Glutamatergic neuron (in vitro differentiated cells): ENCODE measurements around the gene SPATS2L. TPM values are rescaled to one million over a fixed set of nuclear protein-coding genes. Genes with fewer than 3 reads are reported as not detected.

Experiments used
- DNase-seq: peaks from one replicate; pipeline ENCODE4 v3.0.0; 2022
- H3K27ac Mint-ChIP-seq: one replicate; pipeline ENCODE4 v1.8.0; 2020; ENCODE audit warnings: mild to moderate bottlenecking, mixed read lengths, inconsistent platforms; ENCODE audit not compliant: unreplicated experiment
- H3K27me3 Mint-ChIP-seq: one replicate; pipeline ENCODE4 v1.8.0; 2020; ENCODE audit warnings: mild to moderate bottlenecking, moderate library complexity, mixed read lengths, inconsistent platforms; ENCODE audit not compliant: unreplicated experiment
- H3K36me3 Mint-ChIP-seq: one replicate; pipeline ENCODE4 v1.8.0; 2020; ENCODE audit warnings: mild to moderate bottlenecking, mixed read lengths, inconsistent platforms; ENCODE audit not compliant: unreplicated experiment
- H3K4me1 Mint-ChIP-seq: one replicate; pipeline ENCODE4 v1.8.0; 2020; ENCODE audit warnings: mild to moderate bottlenecking, low read depth, mixed read lengths, inconsistent platforms; ENCODE audit not compliant: unreplicated experiment
- H3K4me3 Mint-ChIP-seq: one replicate; pipeline ENCODE4 v1.8.0; 2020; ENCODE audit warnings: mild to moderate bottlenecking, mixed read lengths, inconsistent platforms; ENCODE audit not compliant: unreplicated experiment
- H3K9me3 Mint-ChIP-seq: one replicate; pipeline ENCODE4 v1.8.0; 2020; ENCODE audit warnings: mild to moderate bottlenecking, moderate library complexity, mixed read lengths, inconsistent platforms; ENCODE audit not compliant: unreplicated experiment
- total RNA-seq: library from RNA; stranded (reverse); fragmentation: NEBNext Ultra II Directional; extraction: Animal tissue kit (Norgen Biotek cat#: 25700); gene quantifications from one replicate; pipeline ENCODE4 v1.2.1, GENCODE V29; 2021; ENCODE audit not compliant: unreplicated experiment
- TF ChIP-seq, protein P1 (sequence below): fragments of 200-600 bp; sonication (generic); IDR thresholded peaks from one replicate; pipeline ENCODE4 v1.5.0; 2021; ENCODE audit not compliant: partially characterized antibody, unreplicated experiment

The SPATS2L gene
- total RNA-seq, 1 donor from 2014 or later = 45.5 TPM

DNA sequence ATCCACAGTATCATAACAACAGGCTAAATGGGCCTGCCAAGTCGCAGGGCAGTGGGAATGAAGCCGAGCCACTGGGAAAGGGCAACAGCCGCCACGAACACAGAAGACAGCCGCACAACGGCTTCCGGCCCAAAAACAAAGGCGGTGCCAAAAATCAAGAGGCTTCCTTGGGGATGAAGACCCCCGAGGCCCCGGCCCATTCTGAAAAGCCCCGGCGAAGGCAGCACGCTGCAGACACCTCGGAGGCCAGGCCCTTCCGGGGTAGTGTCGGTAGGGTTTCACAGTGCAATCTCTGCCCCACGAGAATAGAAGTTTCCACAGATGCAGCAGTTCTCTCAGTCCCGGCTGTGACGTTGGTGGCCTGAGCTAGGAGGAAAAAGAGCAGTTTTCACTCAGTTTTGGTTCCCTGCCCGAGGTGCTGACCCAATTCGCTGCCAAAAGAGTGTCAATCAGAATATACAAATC, 171.2 kb downstream of the SPATS2L start:
- H3K27me3 Mint-ChIP-seq = peaks cover 6% of the 10 kb centered on the region
- TF ChIP-seq, protein P1, sequence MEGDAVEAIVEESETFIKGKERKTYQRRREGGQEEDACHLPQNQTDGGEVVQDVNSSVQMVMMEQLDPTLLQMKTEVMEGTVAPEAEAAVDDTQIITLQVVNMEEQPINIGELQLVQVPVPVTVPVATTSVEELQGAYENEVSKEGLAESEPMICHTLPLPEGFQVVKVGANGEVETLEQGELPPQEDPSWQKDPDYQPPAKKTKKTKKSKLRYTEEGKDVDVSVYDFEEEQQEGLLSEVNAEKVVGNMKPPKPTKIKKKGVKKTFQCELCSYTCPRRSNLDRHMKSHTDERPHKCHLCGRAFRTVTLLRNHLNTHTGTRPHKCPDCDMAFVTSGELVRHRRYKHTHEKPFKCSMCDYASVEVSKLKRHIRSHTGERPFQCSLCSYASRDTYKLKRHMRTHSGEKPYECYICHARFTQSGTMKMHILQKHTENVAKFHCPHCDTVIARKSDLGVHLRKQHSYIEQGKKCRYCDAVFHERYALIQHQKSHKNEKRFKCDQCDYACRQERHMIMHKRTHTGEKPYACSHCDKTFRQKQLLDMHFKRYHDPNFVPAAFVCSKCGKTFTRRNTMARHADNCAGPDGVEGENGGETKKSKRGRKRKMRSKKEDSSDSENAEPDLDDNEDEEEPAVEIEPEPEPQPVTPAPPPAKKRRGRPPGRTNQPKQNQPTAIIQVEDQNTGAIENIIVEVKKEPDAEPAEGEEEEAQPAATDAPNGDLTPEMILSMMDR = no peak
- peaks cover 2% of the 10 kb centered on the region for H3K4me1 Mint-ChIP-seq
- no peak overlapping the region for H3K27ac Mint-ChIP-seq
- H3K4me3 Mint-ChIP-seq = no peak overlapping the region
- H3K36me3 Mint-ChIP-seq = no peaks in the 10 kb centered on the region
- DNase-seq = no peak
- no peaks in the 10 kb centered on the region for H3K9me3 Mint-ChIP-seq

DNA sequence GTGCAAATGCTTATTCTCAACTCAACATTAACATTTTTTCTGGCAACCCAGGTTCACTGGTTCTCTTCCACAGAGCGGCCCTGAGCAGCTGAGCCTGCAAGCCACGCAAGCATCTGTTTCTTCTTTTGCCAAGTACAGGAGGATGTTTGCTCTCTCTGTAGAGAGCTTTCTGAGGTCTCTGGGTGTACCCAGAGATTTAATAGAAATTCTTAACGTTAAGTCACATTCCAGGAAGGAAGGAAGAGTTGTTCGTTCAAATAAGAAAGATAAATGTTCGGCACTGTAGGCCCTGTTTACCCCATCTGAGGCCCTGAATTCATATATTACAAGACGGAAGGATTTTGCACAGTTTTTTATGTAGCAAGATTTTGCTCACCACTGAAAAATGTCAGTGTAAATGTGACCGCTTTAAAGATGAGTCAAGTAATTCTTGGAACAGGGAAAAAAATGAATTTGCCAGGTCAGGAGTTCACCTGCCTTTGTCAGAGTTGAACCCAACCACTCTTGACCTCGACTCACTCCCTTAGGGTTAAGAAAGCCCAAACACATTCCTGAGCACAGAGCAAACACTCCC, 173.3 kb downstream of the SPATS2L start:
- Mint-ChIP-seq H3K27me3 (peaks cover 5% of the 10 kb centered on the region), H3K36me3 (no peaks in the 10 kb centered on the region), H3K9me3 (peaks cover 2% of the 10 kb centered on the region), H3K4me3 (no peak overlapping the region), H3K4me1 (peaks cover 2% of the 10 kb centered on the region), H3K27ac (no peak overlapping the region)
- DNase-seq = no peak
- TF ChIP-seq, protein P1 = no peak

DNA sequence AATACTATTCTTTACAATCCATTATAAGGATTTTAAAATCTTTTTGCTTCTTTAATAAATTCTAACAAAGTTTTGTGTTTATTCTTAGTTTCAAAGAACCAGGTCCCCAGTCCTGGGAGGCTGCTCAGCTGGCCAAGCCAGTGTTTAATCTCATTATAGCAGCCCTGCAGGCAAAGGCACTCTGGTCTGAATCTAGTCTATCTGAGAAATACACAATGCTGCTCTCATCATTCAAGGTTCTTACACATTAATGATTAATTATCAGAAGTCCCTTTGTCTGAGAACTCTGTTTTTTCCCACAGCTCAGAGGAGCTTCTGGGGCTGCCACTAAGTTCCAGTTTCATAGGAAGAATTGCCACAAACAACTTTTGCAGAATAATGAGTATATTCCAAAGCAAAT, 175.7 kb downstream of the SPATS2L start:
- H3K27ac Mint-ChIP-seq = no peak overlapping the region
- peaks cover 5% of the 10 kb centered on the region for H3K4me1 Mint-ChIP-seq
- H3K9me3 Mint-ChIP-seq = peaks cover 2% of the 10 kb centered on the region
- TF ChIP-seq, protein P1 = no peak
- H3K4me3 Mint-ChIP-seq = no peak overlapping the region
- peaks cover 3% of the 10 kb centered on the region for H3K27me3 Mint-ChIP-seq
- no peak for DNase-seq
- no peaks in the 10 kb centered on the region for H3K36me3 Mint-ChIP-seq

DNA sequence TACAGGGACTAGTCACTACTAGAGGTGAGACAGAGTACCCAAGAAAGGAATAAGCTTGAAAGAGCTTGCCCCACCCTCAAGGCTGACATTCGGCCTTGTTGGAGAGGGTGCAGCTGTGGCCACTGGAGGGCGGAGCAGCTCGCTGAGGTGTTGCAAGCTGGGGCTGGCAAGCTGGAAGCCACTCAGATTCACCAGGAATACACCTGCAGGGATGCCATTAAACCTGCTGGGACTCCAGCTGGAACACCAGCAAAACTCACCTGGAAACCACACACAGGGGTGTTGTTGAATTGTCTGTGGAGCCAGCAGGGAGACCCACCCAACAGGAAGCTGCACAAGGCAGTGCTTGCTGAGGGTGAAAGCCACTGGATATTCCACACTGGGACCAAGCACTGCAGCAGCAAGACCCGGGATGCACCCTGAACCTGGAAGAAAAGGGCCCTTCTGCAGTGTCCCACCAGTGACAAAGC, 177.3 kb downstream of the SPATS2L start:
- Mint-ChIP-seq H3K9me3 (peaks cover 2% of the 10 kb centered on the region), H3K27me3 (no peaks in the 10 kb centered on the region), H3K27ac (no peak overlapping the region), H3K4me3 (no peak overlapping the region), H3K4me1 (peaks cover 5% of the 10 kb centered on the region), H3K36me3 (no peaks in the 10 kb centered on the region)
- TF ChIP-seq, protein P1 = peak; percentile 59
- DNase-seq = peak; percentile 73

DNA sequence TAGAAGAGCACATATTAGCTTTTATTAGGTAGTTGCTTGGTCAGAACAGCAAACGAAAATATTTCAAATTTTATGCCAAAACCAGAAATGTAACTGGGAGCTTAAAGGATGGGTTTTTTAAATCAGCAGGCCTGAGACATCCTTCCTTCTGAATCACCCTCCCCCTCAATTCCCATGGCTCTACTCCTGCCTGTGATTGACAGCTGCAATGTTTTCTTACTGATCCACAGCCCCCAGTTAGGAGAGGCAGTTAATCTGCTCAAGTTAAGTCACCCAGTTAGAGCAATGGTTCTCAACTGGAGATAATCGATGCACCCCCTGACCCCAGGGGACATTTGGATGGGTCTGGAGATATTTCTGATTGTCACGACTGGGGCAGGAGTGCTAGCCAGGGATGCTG, 178.4 kb downstream of the SPATS2L start:
- H3K36me3 Mint-ChIP-seq = no peaks in the 10 kb centered on the region
- no peak for DNase-seq
- H3K4me3 Mint-ChIP-seq = no peak overlapping the region
- H3K27me3 Mint-ChIP-seq = no peaks in the 10 kb centered on the region
- H3K9me3 Mint-ChIP-seq = peaks cover 2% of the 10 kb centered on the region
- H3K27ac Mint-ChIP-seq = no peak overlapping the region
- TF ChIP-seq, protein P1 = no peak
- H3K4me1 Mint-ChIP-seq = peaks cover 5% of the 10 kb centered on the region
